Activated naive CD8-positive, alpha-beta T cell treated with anti-CD3 and anti-CD28 coated beads, Interleukin-2, amount 50 U/mL, for 24 hours (primary cell): ENCODE results near the gene PSMB3.

Source experiments
- ATAC-seq: fragments of 150-1000 bp; cut with Tn5 transposase; one replicate; pipeline ENCODE4 v1.10.0; 2021
- DNase-seq: peaks from one replicate; pipeline ENCODE4 v3.0.0; 2021
- H3K27ac Mint-ChIP-seq: one replicate; pipeline ENCODE4 v1.8.0; 2021; ENCODE audit warnings: mild to moderate bottlenecking, mixed read lengths
- H3K27me3 Mint-ChIP-seq: one replicate; pipeline ENCODE4 v1.8.0; 2021; ENCODE audit warnings: mixed read lengths
- H3K36me3 Mint-ChIP-seq: one replicate; pipeline ENCODE4 v1.8.0; 2021; ENCODE audit warnings: low read depth, mixed read lengths
- H3K4me1 Mint-ChIP-seq: one replicate; pipeline ENCODE4 v1.8.0; 2021; ENCODE audit warnings: mixed read lengths
- H3K4me3 Mint-ChIP-seq: one replicate; pipeline ENCODE4 v1.8.0; 2021; ENCODE audit warnings: mild to moderate bottlenecking, moderate library complexity, mixed read lengths
- H3K9me3 Mint-ChIP-seq: one replicate; pipeline ENCODE4 v1.8.0; 2021; ENCODE audit warnings: mixed read lengths

The PSMB3 gene

GRCh38 chr17:38710985-38711384 lies 41.6 kb upstream of the PSMB3 start:
- Mint-ChIP-seq H3K27me3 (no peaks in the 10 kb centered on the region), H3K4me1 (peaks cover 77% of the 10 kb centered on the region), H3K27ac (peak overlapping the region; percentile 47), H3K36me3 (peaks cover 63% of the 10 kb centered on the region), H3K9me3 (no peaks in the 10 kb centered on the region), H3K4me3 (no peak overlapping the region)
- DNase-seq (no peak), ATAC-seq (no peak)

- Mint-ChIP-seq H3K36me3 (peaks cover 56% of the 10 kb centered on the region), H3K9me3 (no peaks in the 10 kb centered on the region), H3K4me3 (no peak overlapping the region), H3K4me1 (peaks cover 71% of the 10 kb centered on the region), H3K27ac (peak overlapping the region; percentile 47), H3K27me3 (no peaks in the 10 kb centered on the region)
- DNase-seq (no peak), ATAC-seq (peak; percentile 12)
Measured at GRCh38 chr17:38711792-38712571, 40.6 kb upstream of the PSMB3 start.

- H3K27ac Mint-ChIP-seq, result peak overlapping the region; percentile 47
- peaks cover 65% of the 10 kb centered on the region for H3K4me1 Mint-ChIP-seq
- DNase-seq (no peak), ATAC-seq (no peak)
- H3K27me3 Mint-ChIP-seq, result no peaks in the 10 kb centered on the region
- no peak overlapping the region for H3K4me3 Mint-ChIP-seq
- H3K9me3 Mint-ChIP-seq, result no peaks in the 10 kb centered on the region
- peaks cover 50% of the 10 kb centered on the region for H3K36me3 Mint-ChIP-seq
Measured at GRCh38 chr17:38712593-38712992, 39.9 kb upstream of the PSMB3 start.

GRCh38 chr17:38713456-38714075 lies 39.0 kb upstream of the PSMB3 start:
- H3K27ac Mint-ChIP-seq, result peak overlapping the region; percentile 31
- H3K4me1 Mint-ChIP-seq, result peaks cover 57% of the 10 kb centered on the region

GRCh38 chr17:38715216-38715943 lies 37.2 kb upstream of the PSMB3 start:
- H3K4me3 Mint-ChIP-seq, result peak overlapping the region; percentile 42

More at GRCh38 chr17:38713456-38714075, 39.0 kb upstream of the PSMB3 start:
- ATAC-seq, result no peak
- no peak for DNase-seq
- Mint-ChIP-seq H3K9me3 (no peaks in the 10 kb centered on the region), H3K36me3 (peaks cover 49% of the 10 kb centered on the region), H3K27me3 (no peaks in the 10 kb centered on the region), H3K4me3 (no peak overlapping the region)

GRCh38 chr17:38716368-38717005 lies 36.1 kb upstream of the PSMB3 start:
- DNase-seq (no peak), ATAC-seq (no peak)
- no peak overlapping the region for H3K27ac Mint-ChIP-seq
- no peak overlapping the region for H3K4me3 Mint-ChIP-seq
- peaks cover 44% of the 10 kb centered on the region for H3K4me1 Mint-ChIP-seq
- H3K36me3 Mint-ChIP-seq, result peaks cover 38% of the 10 kb centered on the region
- H3K9me3 Mint-ChIP-seq, result no peaks in the 10 kb centered on the region
- H3K27me3 Mint-ChIP-seq, result no peaks in the 10 kb centered on the region

More at GRCh38 chr17:38715216-38715943, 37.2 kb upstream of the PSMB3 start:
- ATAC-seq (peak; percentile 20), DNase-seq (no peak)
- H3K27ac Mint-ChIP-seq, result peak overlapping the region; percentile 88
- H3K9me3 Mint-ChIP-seq, result no peaks in the 10 kb centered on the region
- H3K36me3 Mint-ChIP-seq, result peaks cover 41% of the 10 kb centered on the region
- no peaks in the 10 kb centered on the region for H3K27me3 Mint-ChIP-seq
- peaks cover 50% of the 10 kb centered on the region for H3K4me1 Mint-ChIP-seq

- peaks cover 35% of the 10 kb centered on the region for H3K36me3 Mint-ChIP-seq
- ATAC-seq (no peak), DNase-seq (no peak)
- H3K27ac Mint-ChIP-seq, result no peak overlapping the region
- H3K9me3 Mint-ChIP-seq, result no peaks in the 10 kb centered on the region
- peaks cover 39% of the 10 kb centered on the region for H3K4me1 Mint-ChIP-seq
- H3K27me3 Mint-ChIP-seq, result no peaks in the 10 kb centered on the region
- no peak overlapping the region for H3K4me3 Mint-ChIP-seq
Measured at GRCh38 chr17:38717139-38717745, 35.3 kb upstream of the PSMB3 start.

- peaks cover 34% of the 10 kb centered on the region for H3K36me3 Mint-ChIP-seq
- peak overlapping the region; percentile 52 for H3K27ac Mint-ChIP-seq
- no peaks in the 10 kb centered on the region for H3K9me3 Mint-ChIP-seq
- H3K27me3 Mint-ChIP-seq, result no peaks in the 10 kb centered on the region
- no peak overlapping the region for H3K4me3 Mint-ChIP-seq
- DNase-seq, result no peak
- no peak for ATAC-seq
- peaks cover 40% of the 10 kb centered on the region for H3K4me1 Mint-ChIP-seq
Measured at GRCh38 chr17:38719289-38719942, 33.1 kb upstream of the PSMB3 start.

- Mint-ChIP-seq H3K4me3 (no peak overlapping the region), H3K36me3 (peaks cover 29% of the 10 kb centered on the region), H3K9me3 (no peaks in the 10 kb centered on the region), H3K27ac (no peak overlapping the region), H3K4me1 (peaks cover 38% of the 10 kb centered on the region), H3K27me3 (no peaks in the 10 kb centered on the region)
- no peak for DNase-seq
- ATAC-seq, result no peak
Measured at GRCh38 chr17:38719943-38720641, 32.4 kb upstream of the PSMB3 start.

GRCh38 chr17:38720941-38721340 lies 31.6 kb upstream of the PSMB3 start:
- Mint-ChIP-seq H3K27ac (no peak overlapping the region), H3K27me3 (no peaks in the 10 kb centered on the region), H3K36me3 (peaks cover 30% of the 10 kb centered on the region), H3K4me3 (no peak overlapping the region), H3K4me1 (peaks cover 36% of the 10 kb centered on the region), H3K9me3 (no peaks in the 10 kb centered on the region)
- DNase-seq, result no peak
- ATAC-seq, result no peak

- Mint-ChIP-seq H3K27me3 (no peaks in the 10 kb centered on the region), H3K4me1 (peaks cover 42% of the 10 kb centered on the region), H3K36me3 (peaks cover 30% of the 10 kb centered on the region), H3K9me3 (no peaks in the 10 kb centered on the region), H3K4me3 (no peak overlapping the region), H3K27ac (no peak overlapping the region)
- DNase-seq, result no peak
- ATAC-seq, result no peak
Measured at GRCh38 chr17:38721802-38722201, 30.7 kb upstream of the PSMB3 start.

GRCh38 chr17:38724337-38724988 lies 28.1 kb upstream of the PSMB3 start:
- Mint-ChIP-seq H3K4me3 (no peak overlapping the region), H3K27ac (peak overlapping the region; percentile 42), H3K9me3 (peaks cover 7% of the 10 kb centered on the region), H3K36me3 (peaks cover 29% of the 10 kb centered on the region), H3K4me1 (peaks cover 64% of the 10 kb centered on the region), H3K27me3 (no peaks in the 10 kb centered on the region)
- ATAC-seq (no peak), DNase-seq (no peak)

- peak overlapping the region; percentile 42 for H3K27ac Mint-ChIP-seq
- no peak for DNase-seq
- no peak for ATAC-seq
- H3K4me1 Mint-ChIP-seq, result peaks cover 65% of the 10 kb centered on the region
- H3K9me3 Mint-ChIP-seq, result peaks cover 7% of the 10 kb centered on the region
- peaks cover 29% of the 10 kb centered on the region for H3K36me3 Mint-ChIP-seq
- H3K27me3 Mint-ChIP-seq, result no peaks in the 10 kb centered on the region
- no peak overlapping the region for H3K4me3 Mint-ChIP-seq
Measured at GRCh38 chr17:38725066-38725465, 27.5 kb upstream of the PSMB3 start.
